GM21381 (cell line): ENCODE results near the gene ULBP2.

Source experiments
- ATAC-seq: cut with Tn5 transposase; IDR thresholded peaks from one replicate; pipeline ENCODE4 v1.9.1; 2021; ENCODE audit warnings: mild to moderate bottlenecking, moderate library complexity; ENCODE audit not compliant: unreplicated experiment

The ULBP2 gene

GRCh38 chr6:149995235-149995750 lies 53.5 kb downstream of the ULBP2 start:
- ATAC-seq = no peak

DNA sequence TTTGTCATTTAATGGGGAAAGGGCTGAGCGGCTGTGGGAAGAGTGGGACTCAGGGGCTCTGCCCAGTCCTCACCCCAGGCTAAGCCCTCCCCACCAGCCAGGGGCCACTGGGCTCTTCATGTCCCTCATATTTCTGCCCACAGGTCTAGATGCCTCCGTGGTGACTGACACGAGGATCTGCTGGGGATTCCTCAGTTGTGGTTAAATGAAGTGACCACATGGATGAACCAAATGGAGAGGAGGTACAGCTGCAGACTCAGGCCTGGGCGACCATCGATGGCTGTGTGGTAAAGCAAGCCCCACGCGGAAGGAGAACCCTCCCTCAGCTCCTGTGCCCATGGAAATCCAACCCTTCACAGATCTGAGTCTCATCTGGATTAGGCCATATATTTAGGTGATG lies 54.2 kb downstream of the ULBP2 start:
- ATAC-seq = no peak
